HTR-8/SVneo (cell line): ENCODE results near the gene CNIH4.
"Not testable (repeated sequence)": the region's sequence is repeated elsewhere in the genome, so short reads cannot be mapped to it uniquely, and the experiment has no call there.

Experiments
- DNase-seq: peaks from one replicate; pipeline ENCODE4 v3.0.0; 2011; ENCODE audit warnings: low spot score, mixed read lengths; ENCODE audit not compliant: insufficient read length
- FAIRE-seq: peaks from 2 replicates; lab custom pipeline; 2011; peaks lifted over from hg19 to GRCh38; lab: Jason Lieb, UNC

CNIH4 gene

DNA sequence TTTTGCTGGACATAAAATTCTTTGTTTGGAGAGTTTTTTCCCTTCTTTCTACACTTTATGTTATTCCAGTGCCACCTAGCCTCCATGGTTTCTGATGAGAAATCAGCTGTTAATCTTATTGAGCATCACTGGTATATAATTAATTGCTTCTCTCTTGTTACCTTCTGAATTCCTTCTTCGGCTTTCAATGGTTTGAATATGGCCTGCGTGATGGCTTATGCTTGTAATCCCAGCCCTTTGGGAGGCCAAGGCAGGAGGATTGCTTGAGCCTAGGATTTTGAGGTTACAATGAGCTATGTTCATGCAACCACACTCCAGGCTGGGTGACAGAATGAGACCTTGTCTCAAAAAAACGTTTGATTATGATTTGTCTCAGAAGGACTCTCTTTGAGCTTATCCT lies 13.0 kb upstream of the CNIH4 start:
- FAIRE-seq (no peak), DNase-seq (no peak)

DNA sequence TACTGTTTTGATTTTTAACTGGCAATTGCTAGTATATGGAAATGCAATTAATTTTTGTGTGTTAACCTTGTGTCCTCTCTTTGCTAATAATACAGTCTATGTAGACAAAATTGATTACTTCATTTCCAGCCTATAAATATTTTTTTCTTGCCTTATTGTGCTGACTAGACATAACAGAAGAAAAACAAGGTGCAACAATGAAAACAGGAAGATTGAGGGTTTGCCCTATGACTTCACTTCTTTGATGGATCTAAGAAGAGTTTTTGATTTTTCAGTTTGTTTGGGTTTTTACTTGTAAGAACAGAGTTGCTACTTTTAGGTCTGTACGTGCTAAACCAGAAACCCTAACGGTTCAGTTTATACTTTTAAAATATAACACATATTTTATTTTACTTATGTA lies 8.5 kb upstream of the CNIH4 start:
- FAIRE-seq = no peak
- no peak for DNase-seq

DNA sequence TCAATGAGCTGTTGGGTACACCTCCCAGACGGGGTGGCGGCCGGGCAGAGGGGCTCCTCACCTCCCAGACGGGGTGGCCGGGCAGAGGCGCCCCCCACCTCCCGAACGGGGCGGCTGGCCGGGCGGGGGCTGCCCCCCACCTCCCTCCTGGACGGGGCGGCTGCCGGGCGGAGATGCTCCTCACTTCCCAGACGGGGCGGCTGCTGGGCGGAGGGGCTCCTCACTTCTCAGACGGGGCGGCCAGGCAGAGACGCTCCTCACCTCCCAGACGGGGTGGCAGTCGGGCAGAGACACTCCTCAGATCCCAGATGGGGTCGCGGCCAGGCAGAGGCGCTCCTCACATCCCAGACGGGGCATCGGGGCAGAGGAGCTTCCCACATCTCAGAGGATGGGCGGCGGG lies 7.0 kb upstream of the CNIH4 start:
- FAIRE-seq, DNase-seq: not testable (repeated sequence)

DNA sequence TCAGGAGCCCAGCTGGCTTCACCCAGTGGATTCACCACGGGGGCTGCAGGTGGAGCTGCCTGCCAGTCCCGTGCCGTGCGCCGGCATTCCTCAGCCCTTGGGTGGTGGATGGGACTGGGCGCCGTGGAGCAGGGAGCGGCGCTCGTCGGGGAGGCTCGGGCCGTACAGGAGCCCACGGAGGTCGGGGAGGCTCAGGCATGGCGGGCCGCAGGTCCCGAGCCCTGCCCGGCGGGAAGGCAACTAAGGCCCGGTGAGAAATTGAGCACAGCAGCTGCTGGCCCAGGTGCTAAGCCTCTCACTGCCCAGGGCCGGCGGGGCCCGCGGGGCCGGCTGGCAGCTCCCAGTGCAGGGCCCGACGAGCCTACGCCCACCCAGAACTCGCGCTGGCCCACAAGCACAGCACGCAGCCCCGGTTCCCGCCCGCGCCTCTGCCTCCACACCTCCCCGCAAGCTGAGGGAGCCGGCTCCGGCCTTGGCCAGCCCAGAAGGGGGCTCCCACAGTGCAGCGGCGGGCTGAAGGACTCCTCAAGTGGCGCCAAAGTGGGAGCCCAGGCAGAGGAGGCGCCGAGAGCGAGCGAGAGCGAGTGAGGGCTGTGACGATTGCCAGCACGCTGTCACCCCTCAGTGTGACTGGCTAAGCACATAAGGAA lies 4.1 kb upstream of the CNIH4 start:
- not testable (repeated sequence) for DNase-seq, FAIRE-seq

DNA sequence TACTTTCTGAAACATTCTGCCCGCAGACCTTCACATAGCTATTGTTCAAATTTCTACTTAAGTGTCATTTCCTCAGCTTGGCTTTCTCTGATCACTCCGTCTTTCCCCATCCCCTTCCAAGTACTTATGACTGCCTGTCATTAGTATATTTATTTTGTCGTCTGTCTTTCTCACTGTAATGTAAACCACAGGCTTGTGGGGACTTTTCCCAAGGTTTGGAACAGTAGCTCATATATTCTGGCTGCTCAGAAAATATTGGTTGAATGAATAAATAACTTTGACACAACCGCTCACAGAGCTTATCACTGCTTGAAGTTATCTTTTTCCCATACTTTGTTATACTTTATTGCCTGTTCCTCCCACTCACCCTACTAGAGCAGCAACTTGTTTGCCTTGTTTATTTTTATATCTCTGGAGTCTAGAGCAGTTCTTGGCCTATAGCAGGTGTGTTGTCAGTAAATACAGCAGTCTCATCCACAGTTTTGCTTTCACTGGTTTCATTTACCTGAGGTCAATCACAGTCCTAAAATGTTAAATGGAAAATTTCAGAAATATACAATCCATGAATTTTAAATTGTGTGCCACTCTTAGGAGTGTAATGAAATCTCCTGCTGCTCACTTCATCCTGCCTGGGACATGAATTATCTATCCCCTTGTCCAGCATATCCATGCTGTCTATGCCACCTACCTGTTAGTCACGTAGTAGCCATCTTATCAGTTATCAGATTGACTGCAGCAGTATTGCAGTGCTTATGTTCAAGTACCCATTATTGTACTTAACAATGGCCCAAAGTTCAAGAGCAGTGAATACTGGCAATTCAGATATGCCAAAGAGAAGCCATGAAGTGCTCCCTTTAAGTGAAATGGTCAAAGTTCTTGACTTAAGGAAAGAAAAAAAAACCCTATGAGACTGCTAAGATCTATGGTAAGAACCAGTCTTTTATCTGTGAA lies 2.4 kb upstream of the CNIH4 start:
- no peak for FAIRE-seq
- no peak for DNase-seq

DNA sequence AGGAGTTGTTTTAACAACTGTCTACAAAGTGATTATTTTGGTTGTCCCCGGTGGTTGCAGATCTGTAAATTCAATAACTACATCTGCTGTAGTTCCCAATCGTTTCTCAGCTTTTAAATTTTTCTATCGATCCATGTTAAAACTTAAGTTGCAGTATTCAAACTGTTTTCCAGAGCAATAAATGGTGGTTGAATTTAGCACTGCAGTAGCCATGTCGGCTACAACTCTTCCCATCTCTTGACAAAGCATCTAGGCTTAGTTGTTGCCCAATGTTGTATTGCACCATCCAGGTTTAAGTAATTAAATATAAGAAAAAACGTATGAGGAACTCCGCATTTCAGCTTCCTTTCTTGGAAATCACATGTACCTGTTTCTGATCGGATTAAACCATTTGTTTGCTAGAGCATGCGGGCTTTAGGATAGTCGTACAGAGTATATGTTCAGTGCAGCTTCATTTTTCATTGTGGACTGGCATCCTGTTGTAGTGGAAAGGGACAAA lies 996 bp downstream of the CNIH4 start:
- peak; percentile 15 for DNase-seq
- no peak for FAIRE-seq

DNA sequence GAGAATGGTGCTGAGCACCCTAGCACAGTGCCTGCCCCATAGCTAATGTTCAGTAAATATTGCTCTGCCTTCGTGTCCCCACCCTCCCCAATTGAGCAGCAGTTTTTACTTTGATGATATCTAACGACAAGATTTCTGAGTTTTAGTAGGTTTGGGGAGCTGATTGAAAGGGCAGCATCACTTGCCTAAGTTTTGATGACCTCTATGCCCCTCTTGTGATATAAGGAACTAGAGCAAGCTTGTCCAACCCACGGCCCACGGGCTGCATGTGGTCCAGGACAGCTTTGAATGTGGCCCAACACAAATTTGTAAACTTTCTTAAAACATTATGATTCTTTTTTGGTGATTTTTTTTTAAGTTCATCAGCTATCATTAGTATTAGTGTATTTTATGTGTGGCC lies 1.6 kb downstream of the CNIH4 start:
- FAIRE-seq (no peak), DNase-seq (no peak)

DNA sequence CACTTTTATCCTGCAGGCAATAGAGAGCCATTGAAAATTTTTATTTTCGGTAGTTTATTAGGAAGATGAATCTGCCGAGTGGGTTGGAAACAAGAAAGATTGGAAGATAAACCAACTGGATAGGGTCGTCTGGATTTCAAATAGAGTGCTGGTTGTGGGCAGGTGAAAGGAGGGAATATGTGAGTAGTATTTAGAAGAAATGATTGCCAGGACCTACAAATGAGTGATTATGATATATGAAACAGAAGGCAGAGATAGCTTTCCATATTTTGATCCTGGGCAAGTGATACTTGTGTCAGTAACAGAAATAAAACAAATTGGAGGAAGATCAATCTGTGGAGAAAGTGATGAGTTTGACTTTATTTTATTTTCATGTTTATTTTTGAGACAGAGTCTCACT lies 2.5 kb downstream of the CNIH4 start:
- FAIRE-seq (no peak), DNase-seq (no peak)

DNA sequence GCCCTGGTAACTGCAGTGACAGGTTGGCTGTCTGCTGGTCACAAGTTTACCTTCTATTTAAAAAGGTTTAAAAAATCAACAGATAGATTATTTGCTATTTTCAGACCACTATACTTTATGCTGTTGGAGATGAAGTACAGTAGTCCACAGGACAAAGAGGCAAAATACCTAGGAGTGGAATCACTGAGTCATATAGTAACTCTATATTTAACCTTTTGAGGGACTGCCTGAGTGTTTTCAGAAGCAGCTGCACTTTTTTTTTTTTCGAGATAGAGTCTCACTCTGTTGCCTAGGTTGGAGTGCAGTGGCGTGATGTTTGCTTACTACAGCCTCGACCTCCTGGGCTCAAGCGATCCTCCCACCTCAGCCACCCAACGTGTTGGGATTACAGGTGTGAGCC lies 11.7 kb downstream of the CNIH4 start:
- FAIRE-seq (no peak), DNase-seq (no peak)

DNA sequence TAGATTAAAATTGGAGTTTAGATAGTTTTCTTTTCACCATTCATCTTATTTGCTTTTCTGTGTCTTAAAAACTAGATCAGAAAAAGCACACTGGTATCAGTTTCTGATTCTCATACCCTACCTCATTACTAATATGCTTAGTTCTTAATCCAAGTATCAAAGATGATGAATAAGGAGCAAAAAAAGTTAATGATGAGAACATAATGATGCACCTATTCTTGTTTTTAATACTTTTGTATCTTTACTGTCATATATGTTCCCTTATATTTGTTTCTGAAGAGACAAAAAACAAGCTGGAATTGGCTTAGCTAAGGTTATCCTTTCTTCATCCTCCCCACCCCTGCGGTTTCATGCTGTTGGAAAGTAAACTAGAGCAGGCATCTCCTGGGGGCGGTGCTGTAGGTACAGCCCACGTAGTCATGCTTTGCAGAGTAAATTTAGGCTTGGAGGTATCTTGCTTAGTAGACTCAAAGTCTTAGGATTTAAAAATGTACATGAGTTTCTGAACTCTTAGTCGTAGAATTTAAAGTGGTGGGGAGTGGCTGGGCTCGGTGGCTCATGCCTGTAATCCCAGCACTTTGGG lies 16.4 kb downstream of the CNIH4 start:
- no peak for FAIRE-seq
- no peak for DNase-seq

DNA sequence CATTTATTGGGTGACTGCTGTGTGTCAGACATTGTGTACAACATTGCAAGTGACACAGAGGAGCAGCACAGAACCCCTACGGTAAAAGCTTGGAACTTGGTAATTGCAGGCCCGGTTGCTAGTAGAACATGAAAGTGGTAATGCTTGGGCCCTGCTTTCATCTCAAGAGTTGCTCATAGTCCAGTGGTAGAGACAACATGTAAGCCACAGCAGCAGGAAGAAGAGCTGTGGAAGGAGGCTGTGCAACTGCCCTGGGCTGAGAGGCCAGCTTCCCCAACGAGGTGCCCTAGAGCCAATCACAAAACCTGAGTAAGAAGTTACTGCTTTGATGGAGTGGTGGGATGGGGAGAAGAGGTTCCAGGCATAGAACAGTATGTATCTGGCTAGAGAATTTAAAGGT lies 18.4 kb downstream of the CNIH4 start:
- no peak for DNase-seq
- no peak for FAIRE-seq

DNA sequence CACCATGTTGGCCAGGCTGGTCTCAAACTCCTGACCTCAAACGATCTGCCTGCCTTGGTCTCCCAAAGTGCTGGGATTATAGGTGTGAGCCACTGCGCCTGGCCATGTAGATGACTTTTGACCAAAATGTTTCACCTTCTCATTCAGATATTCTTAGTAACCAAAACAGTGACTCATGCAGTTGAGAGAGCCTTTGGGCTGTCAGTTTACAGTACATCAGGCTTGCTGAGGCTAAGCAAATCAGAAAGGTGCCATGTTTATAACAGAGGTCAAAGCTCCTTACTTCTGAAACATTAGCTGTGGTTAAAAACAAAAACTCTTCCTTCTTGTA lies 21.0 kb downstream of the CNIH4 start:
- no peak for FAIRE-seq

DNA sequence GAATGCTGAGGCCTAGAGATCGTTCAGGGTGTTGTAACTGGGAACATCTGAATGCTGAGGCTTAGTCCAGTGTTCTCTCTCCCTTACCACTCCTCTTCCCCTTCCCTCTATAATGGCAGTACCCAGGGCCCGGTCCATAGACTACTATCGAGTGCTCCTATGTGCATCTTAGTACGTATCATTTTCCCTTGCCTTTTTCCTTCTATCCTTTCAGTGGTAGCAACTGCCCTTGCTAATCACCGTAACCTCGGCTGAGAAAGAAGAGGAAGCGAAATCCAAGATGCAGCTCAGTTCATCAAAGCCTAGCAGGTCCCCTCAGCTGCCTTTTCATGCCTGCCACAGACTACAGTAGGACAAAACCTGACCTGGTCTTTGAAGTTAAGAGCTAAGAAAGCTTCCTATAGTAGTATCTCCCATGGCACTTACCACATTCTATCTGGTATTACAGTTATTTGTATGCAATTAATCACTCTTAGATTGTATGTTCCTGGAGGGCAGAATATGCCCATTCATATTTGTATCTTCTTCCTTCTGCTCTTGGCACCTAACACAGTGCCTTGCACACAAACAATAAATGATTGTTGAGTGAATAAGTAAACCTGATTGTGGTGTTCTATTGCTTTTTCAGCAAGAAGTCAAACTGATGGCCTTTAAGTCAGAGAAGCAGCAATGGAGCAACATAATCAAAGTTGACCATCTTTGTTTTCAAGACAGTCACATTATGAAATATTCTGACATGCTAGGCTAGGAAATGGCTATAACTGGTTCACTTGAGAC lies 22.4 kb downstream of the CNIH4 start:
- FAIRE-seq = no peak
- no peak for DNase-seq

More for the DNA sequence above, 21.0 kb downstream of the CNIH4 start:
- DNase-seq = peak; percentile 19

DNA sequence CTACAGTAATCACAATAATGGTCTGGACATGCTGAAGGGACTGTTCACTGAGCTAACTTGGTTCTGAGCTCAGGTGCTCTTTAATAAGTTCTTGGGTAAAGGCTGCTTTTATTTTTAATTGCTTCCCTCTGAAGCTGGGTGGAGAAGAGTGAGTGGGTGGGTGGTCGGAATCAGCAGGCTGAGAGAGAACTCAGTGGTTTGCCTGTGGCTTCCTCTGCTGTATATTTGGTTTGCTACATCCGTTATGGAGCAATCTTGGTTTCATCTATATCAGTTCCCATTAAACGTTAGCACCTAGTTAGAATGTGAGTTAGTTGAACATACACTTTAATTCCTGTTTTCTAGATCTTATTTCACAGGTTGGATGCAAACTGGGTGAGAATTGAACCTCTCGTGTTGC lies 23.3 kb downstream of the CNIH4 start:
- FAIRE-seq = no peak
- DNase-seq = no peak

DNA sequence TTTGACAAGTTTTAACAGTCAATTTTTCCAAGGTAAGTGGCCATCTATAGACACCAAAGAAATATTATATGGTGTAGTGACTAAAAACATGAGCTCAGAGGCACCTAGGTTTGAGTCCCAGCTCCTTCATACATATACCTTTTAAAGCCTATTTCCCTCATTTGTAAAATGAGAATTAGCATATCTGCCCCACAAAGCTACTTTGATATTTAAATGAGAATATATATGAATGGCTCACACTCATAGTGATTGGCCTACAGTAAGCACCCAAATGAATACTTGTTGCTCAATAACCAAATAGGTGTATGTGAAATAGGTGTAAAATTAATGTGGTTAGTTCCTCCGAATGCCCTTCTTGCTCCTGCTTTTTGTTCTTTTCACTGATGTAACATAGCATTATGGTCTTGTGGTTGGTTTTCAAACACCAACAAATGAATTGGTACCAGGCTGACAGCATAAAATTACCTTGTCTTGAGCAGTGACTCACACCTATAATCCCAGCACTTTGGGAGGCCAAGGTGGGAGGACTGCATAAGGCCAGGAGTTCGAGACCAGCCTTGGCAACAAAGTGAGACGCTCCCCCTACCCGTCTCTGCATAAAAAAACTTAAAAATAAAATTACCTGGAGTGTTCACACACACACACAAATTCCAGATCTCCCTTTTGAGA lies 25.3 kb downstream of the CNIH4 start:
- FAIRE-seq = no peak
- no peak for DNase-seq

DNA sequence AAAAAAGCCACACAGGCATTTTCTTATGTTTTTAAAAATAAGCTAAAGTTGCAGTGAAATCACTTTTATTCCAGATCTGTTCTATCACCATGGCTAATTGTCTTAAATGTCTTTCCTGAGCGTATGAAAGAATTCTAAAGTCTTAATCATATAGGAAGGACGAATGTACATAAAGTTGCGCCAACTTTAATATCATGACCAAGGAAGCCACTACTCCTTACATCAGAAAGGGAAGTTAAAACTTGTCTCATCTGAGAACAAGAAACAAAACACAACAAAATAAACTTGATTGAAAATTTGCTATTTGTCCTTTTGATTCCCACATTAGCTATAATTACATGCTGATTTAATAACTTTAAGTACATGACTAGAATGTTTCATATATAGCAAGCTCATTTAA lies 26.5 kb downstream of the CNIH4 start:
- FAIRE-seq (no peak), DNase-seq (no peak)

DNA sequence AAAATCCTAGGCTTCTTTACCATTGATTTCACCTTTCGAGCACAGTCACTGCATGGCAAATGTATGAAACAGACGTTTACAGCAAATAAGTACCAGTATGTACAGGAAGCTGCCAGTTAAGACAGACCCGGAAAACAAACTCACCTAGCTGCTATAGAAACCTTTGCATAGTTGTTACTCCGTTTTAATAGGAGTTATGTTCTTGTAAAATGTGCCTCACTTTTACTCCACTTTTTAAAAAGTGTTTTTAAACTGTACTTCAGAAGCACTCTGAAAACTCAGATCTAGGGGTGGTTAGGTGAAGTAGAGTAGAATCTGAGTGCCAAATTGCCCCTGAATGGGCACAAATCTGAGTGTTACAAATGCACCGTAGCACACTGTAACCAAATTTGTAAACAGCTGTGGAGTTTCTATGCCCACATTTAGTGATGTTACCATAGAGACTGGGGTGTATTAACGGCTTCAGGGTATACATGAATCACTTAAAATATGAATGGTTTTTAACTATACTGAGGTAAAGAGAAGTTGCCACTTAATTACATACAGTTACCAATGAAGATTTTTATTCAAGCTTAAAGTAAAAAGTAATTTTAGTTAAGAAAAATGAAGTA lies 30.7 kb downstream of the CNIH4 start:
- FAIRE-seq (no peak), DNase-seq (no peak)

DNA sequence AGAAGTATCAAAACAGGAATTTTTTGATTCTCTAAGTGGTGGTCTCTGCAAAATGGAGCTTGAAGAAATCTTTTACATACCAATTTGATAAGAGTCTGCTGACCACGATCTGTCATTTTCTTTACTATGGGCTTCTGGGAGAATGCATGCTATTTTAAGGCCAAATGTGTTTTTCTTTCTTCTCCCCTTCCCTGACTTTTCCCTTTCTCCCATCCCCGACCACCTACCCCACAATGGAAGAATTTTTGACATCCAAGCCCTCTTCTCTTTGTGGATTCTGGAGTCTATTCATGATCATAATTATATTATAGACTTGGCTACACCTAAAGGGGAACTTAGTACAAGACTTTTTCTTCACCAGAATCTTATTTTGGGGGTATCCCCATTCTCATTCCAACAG lies 31.3 kb downstream of the CNIH4 start:
- FAIRE-seq (no peak), DNase-seq (no peak)

DNA sequence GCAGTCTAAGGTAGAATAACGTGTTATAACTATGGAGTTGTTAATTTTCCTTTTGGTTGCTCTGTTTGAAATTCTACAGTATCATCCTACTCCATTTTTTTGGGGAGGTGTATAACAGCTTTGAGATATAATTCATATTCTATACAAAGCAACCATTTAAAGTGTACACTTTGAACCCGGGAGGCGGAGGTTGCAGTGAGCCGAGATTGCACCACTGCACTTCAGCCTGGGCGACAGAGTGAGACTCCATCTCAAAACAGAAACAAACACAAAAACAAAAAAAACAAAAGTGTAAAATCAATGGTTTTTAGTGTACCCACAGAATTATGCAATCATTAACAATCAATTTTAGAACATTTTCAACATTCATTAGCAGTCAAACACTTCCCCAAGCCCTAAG lies 33.8 kb downstream of the CNIH4 start:
- DNase-seq (no peak), FAIRE-seq (no peak)
